Mucosa of rectum (tissue), 2 donors: ENCODE data around the gene SORL1.

Source experiments
- H3K27ac ChIP-seq, 2 donors: one replicate each; pipeline ENCODE4 v1.7.0; 2013; ENCODE audit warnings: inconsistent platforms in 2 of 2, low read depth in 2 of 2, low read length in 2 of 2
- H3K27me3 ChIP-seq, 2 donors: one replicate each; pipeline ENCODE4 v1.7.0; 2013; ENCODE audit warnings: low read length in 2 of 2; ENCODE audit not compliant: control insufficient read depth in 2 of 2, insufficient read depth in 2 of 2
- H3K36me3 ChIP-seq, 2 donors: one replicate each; pipeline ENCODE4 v1.7.0; 2013; ENCODE audit warnings: low read length in 2 of 2; ENCODE audit not compliant: control insufficient read depth in 2 of 2, insufficient read depth in 2 of 2
- H3K4me1 ChIP-seq, 2 donors: one replicate each; pipeline ENCODE4 v1.7.0; 2013; ENCODE audit warnings: low read length in 2 of 2, mild to moderate bottlenecking in 1 of 2; ENCODE audit not compliant: control insufficient read depth in 2 of 2, insufficient read depth in 2 of 2
- H3K4me3 ChIP-seq, 2 donors: one replicate each; pipeline ENCODE4 v1.7.0; 2013; ENCODE audit warnings: low read length in 2 of 2
- H3K9ac ChIP-seq, 2 donors: one replicate each; pipeline ENCODE4 v1.7.0; 2013; ENCODE audit warnings: low read length in 2 of 2, low read depth in 1 of 2, mild to moderate bottlenecking in 1 of 2
- H3K9me3 ChIP-seq, 2 donors: one replicate each; pipeline ENCODE4 v1.7.0; 2013; ENCODE audit warnings: low read length in 2 of 2; ENCODE audit not compliant: control insufficient read depth in 2 of 2
- donor health status: healthy.
- donor health status: Normal muscosa, but diverticular disease.

Gene SORL1

DNA sequence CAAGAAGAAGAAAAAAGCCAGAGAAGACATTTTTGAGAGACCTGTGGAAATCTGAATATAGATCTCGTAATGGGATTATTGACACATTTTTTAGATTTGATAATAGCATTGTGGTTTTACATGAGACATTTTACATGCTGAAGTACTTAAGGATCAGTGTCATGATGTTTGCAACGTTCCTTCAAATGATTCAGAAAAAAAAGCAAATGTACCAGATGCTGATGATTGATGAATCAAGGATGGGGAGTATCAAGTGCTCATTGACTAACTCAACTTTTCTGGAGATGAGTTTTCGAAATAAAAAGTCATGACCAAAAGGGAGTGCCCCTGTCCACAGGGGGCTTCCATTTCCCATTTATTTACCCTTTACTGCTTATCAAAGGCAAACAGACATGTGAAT, 207.7 kb downstream of the SORL1 start:
- no peaks in the 10 kb centered on the region for H3K9me3 ChIP-seq
- peaks cover 10 to 14% of the 10 kb centered on the region in 2 donors for H3K4me1 ChIP-seq
- no peak overlapping the region for H3K9ac ChIP-seq
- peaks cover 0 to 4% of the 10 kb centered on the region in 2 donors for H3K27me3 ChIP-seq
- H3K27ac ChIP-seq: no peak overlapping the region
- H3K4me3 ChIP-seq: no peak overlapping the region
- no peaks in the 10 kb centered on the region for H3K36me3 ChIP-seq

DNA sequence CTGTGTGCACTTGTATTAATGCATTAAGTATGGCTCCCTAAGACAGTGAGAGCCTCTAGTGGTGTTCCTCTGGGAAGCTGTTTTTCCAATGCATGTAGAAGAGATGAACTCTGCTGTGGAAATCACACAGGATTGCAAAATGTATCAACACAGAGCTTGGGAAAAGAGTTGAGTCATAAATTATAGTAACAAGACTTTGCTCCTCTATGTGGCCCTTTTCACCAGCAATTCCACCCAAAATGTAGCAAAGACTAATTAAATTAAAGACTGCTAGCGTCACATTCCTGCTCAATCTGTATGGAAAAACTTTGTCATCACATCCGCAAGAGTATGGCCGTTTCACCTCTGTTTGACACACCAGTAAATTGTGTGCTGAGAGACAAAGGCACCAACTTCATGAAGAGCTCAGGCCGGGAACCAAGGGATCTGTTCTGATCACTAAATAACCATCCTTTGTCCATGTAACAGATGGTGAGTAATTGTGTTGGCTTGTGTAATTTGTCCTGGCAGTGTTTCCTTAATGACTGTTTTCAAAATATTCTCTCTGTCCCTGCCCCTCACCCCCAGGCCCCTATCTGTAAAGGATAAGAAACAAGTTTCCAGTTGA, 209.9 kb downstream of the SORL1 start:
- Histone ChIP-seq H3K4me3 (no peak overlapping the region), H3K27ac (no peak overlapping the region), H3K4me1 (no peaks in the 10 kb centered on the region), H3K9ac (no peak overlapping the region), H3K9me3 (no peaks in the 10 kb centered on the region), H3K27me3 (no peaks in the 10 kb centered on the region), H3K36me3 (no peaks in the 10 kb centered on the region)

DNA sequence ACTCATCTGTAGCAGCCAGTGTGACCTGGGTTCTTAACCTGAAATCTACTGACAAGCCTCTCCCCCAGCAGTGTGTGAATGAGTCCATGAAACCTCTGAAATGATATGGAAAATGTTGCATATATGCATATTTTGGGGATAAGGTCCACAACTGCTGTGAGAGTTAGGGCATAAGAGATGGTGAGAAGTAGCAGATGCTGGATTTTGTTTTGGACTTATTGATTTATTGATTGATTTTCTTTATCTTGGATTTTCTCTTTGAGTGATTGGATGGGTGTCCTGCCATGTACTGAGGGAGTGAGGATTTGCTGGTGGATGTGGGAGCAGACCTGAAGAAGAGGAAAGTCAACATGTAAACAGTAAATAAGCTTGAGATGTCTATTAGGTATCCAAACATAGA, 212.0 kb downstream of the SORL1 start:
- Histone ChIP-seq H3K4me1 (no peaks in the 10 kb centered on the region), H3K4me3 (no peak overlapping the region), H3K9me3 (no peaks in the 10 kb centered on the region), H3K27me3 (peaks cover 0 to 2% of the 10 kb centered on the region in 2 donors), H3K27ac (no peak overlapping the region), H3K9ac (no peak overlapping the region), H3K36me3 (no peaks in the 10 kb centered on the region)

DNA sequence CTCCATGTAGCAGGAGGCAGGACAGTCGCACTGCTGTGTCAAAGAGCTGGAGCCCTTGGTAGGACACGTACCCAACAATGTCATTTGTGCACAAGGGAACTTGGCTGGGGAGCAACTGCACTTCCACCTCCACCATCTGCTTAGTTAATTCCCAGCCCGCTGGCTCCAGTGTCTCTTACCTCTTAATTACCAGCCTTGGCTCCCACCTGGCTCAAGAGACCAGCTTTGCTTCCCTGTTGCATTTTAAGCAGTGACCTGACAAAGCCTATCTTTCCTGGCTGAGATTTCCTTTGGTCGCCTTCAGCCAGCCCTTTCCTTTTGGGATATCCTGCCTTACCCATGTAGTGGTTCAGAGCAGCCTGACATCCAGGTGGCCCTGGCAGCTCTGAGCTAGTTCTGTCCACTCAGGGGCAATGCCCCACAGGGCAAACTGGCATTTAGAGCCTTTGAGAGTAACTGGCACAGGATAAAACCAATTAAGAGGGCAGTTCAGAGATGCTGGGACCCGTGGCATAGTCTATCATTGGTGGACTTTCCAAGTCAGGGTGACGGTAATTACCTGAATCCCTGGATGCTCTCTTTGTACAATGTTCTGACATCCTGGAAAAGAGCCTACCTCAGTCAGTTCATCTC, 213.2 kb downstream of the SORL1 start:
- Histone ChIP-seq H3K9ac (no peak overlapping the region), H3K36me3 (no peaks in the 10 kb centered on the region), H3K4me3 (no peak overlapping the region), H3K27me3 (peaks cover 0 to 5% of the 10 kb centered on the region in 2 donors), H3K27ac (no peak overlapping the region), H3K9me3 (no peaks in the 10 kb centered on the region), H3K4me1 (no peaks in the 10 kb centered on the region)

DNA sequence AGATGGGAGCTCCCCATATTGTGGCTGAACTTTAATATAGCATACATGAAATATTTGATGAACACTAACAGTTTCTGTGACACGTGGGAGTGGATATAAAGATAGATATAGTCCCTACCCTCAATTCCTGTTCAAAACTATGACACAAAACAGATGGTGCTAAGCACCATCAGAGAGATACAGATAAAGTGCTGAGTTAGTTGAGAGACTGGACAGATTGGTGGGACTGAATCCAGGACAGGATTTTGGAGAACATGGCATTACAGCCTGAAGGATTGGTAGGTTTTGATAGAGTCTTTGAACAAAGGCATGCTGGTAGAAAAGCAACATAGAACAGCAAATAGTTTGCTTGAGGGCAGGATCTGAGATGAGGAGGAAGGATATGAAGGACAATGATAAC, 215.7 kb downstream of the SORL1 start:
- Histone ChIP-seq H3K27ac (no peak overlapping the region), H3K9me3 (no peaks in the 10 kb centered on the region), H3K27me3 (peaks cover 0 to 9% of the 10 kb centered on the region in 2 donors), H3K9ac (no peak overlapping the region), H3K4me1 (no peaks in the 10 kb centered on the region), H3K4me3 (no peak overlapping the region), H3K36me3 (no peaks in the 10 kb centered on the region)

DNA sequence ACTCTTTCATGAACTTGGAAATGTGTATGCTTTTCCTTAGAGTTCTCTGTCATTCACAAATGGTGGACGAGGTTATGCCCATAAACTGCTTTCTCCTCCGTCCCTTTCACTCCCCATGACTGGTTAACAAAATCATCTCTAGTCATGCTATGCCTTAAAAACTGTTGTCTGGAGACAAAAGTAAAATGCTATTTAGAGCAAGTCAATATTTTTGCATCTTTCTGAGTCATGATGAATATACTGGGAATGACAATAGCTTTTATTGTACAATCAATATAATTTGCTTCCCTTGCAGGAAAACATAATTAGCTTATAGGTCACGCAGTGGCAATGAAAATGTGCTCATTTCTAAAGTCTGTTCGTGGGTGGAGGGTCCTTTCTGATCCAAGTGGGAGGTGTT, 217.3 kb downstream of the SORL1 start:
- Histone ChIP-seq H3K36me3 (no peaks in the 10 kb centered on the region), H3K27ac (no peak overlapping the region), H3K27me3 (peaks cover 0 to 9% of the 10 kb centered on the region in 2 donors), H3K9me3 (no peaks in the 10 kb centered on the region), H3K4me1 (no peaks in the 10 kb centered on the region), H3K9ac (no peak overlapping the region), H3K4me3 (no peak overlapping the region)

DNA sequence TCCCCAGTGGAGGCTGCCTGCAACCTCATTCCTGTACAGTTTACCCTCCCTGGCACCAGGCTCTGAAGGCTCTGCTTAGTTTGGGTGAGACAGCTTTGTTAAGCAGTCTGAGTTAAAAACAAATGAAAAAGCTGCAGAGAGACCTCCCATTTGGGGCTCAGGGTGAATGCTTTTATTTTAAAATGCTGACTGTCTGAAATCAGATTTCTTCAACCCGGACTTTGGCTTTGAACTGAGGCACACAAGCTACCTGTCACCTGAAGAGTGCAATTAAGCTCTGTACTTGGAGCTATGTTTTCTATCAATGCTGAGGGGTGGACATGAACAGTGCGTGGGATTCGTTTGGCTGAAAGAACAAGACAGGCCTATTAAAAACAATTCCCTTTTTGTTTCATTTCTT, 218.2 kb downstream of the SORL1 start:
- H3K27ac ChIP-seq: no peak overlapping the region
- H3K27me3 ChIP-seq: peaks cover 0 to 9% of the 10 kb centered on the region in 2 donors
- no peaks in the 10 kb centered on the region for H3K36me3 ChIP-seq
- no peaks in the 10 kb centered on the region for H3K4me1 ChIP-seq
- H3K9me3 ChIP-seq: no peaks in the 10 kb centered on the region
- H3K9ac ChIP-seq: no peak overlapping the region
- H3K4me3 ChIP-seq: no peak overlapping the region

DNA sequence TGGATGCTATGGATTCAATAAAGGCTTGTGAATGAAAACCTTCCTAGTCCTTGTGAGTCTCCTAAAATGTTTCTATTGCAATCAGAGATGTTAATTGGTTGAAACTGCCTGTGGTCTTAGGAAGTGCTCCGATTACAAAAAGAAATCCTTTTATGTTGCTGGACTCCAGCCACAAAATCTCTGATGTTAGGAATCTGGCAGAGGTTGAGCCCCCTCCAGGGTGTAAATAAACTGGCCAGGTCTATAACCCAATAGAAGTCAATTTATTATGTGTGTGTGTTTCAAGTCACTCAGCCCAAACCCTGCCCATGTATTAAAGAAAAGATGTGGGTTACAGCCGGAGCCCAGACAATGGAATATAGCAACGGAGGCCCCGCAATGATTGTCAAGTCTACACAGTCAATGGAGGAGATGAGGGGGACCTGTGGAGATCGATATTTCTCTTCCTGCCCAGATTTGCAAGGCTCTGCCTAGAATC, 218.7 kb downstream of the SORL1 start:
- H3K9ac ChIP-seq: no peak overlapping the region
- no peak overlapping the region for H3K4me3 ChIP-seq
- H3K4me1 ChIP-seq: no peaks in the 10 kb centered on the region
- H3K27ac ChIP-seq: no peak overlapping the region
- no peaks in the 10 kb centered on the region for H3K36me3 ChIP-seq
- no peaks in the 10 kb centered on the region for H3K9me3 ChIP-seq
- peaks cover 0 to 9% of the 10 kb centered on the region in 2 donors for H3K27me3 ChIP-seq

DNA sequence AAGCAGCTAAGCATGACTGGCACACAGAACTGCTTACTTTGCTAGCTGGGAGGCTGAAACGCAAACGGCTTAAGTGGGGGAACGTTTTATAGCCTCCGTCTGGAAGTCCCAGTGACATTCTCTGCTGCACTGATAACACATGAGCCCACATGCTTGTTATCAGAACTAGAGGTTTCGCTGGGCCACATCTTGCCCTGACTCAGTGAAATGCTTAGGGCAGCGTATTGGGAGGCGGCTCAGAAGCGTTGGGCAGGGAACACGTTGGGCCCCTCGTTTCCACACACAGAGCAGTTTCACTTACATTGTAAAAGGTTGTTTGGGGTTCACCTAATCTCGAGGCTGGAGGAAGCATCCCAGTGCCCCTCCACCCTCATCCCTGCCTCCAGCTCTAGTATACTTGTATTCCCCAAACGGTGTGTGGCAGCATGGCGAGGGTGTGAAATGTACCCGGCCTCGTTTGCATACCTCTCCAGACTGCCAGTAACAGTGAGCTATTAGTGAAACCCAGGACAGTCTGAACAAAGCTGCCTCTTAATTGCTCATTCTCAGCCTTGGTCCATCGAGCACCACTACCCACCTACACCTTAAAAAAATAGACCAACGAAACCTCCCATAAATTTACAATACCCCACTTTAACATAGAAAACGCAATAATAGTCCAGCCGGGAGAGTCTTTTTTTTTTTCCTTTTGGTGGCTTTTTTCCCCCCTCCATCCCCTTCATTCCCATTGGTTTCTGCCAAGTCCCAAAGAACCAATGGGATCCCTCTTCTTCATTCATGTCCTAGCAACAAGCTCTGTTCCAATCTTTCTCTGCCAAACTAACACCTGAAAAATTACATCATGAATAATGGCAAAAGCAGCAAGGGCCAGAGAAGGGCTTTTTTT, 219.4 kb downstream of the SORL1 start:
- no peak overlapping the region for H3K9ac ChIP-seq
- no peak overlapping the region for H3K4me3 ChIP-seq
- H3K36me3 ChIP-seq: no peaks in the 10 kb centered on the region
- H3K4me1 ChIP-seq: no peaks in the 10 kb centered on the region
- peaks cover 0 to 9% of the 10 kb centered on the region in 2 donors for H3K27me3 ChIP-seq
- no peaks in the 10 kb centered on the region for H3K9me3 ChIP-seq
- H3K27ac ChIP-seq: no peak overlapping the region
